Caco-2 (cell line): ENCODE data around the gene TMEM259. TPM values are rescaled to one million over a fixed set of nuclear protein-coding genes. Genes with fewer than 3 reads are reported as not detected.
A peak's percentile ranks its signal among the peaks of the same experiment; 100 is the strongest.

Source experiments
- BruUV-seq: library from RNA; stranded (reverse); fragments of 400-500 nt; replicated peaks from 2 replicates; lab custom pipeline; 2021; lab: Mats Ljungman, UMichigan
- CTCF ChIA-PET: fragments of 300-600 bp; sonication (Branson Sonifier 250); formaldehyde crosslinking; loops from one replicate; lab custom pipeline; 2022; ENCODE audit warnings: antibody characterized with exemption; lab: Charles Lee
- POLR2A ChIA-PET: fragments of 300-600 bp; sonication (Branson Sonifier 250); formaldehyde crosslinking; loops from one replicate; lab custom pipeline; 2022; ENCODE audit warnings: antibody characterized with exemption; lab: Charles Lee
- DNase-seq, 2 experiments: peaks; one replicate each; pipeline versions ENCODE4 v3.0.0 to v3.0.0-alpha.2; 2020 to 2022
- H3K27me3 ChIP-seq: replicated peaks from 2 replicates; pipeline ENCODE4 v1.6.0; 2011; ENCODE audit warnings: low read length; ENCODE audit not compliant: control insufficient read depth, insufficient read depth
- H3K36me3 ChIP-seq: 2 replicates; pipeline ENCODE4 v1.5.1; 2011; ENCODE audit warnings: low read length; ENCODE audit not compliant: control insufficient read depth, insufficient read depth
- H3K4me1 ChIP-seq: fragments of 250-450 bp; sonication (Bioruptor Pico); 2 replicates; pipeline ENCODE4 v1.5.1; 2020; ENCODE audit warnings: mild to moderate bottlenecking
- H3K4me3 ChIP-seq: 2 replicates; pipeline ENCODE4 v1.5.1; 2011; ENCODE audit warnings: low read depth, mild to moderate bottlenecking, control low read depth, low read length
- H3K9me3 ChIP-seq: fragments of 250-450 bp; sonication (Bioruptor Pico); 2 replicates; pipeline ENCODE4 v1.5.1; 2020; ENCODE audit warnings: mild to moderate bottlenecking, moderate library complexity
- H3K27ac Mint-ChIP-seq: one replicate; pipeline ENCODE4 v1.8.0; 2022; ENCODE audit warnings: mixed read lengths; ENCODE audit not compliant: unreplicated experiment
- H3K27me3 Mint-ChIP-seq: one replicate; pipeline ENCODE4 v1.8.0; 2022; ENCODE audit warnings: mixed read lengths; ENCODE audit not compliant: insufficient read depth, unreplicated experiment
- H3K36me3 Mint-ChIP-seq: one replicate; pipeline ENCODE4 v1.8.0; 2022; ENCODE audit warnings: mild to moderate bottlenecking, mixed read lengths; ENCODE audit not compliant: insufficient read depth, unreplicated experiment
- H3K4me1 Mint-ChIP-seq: one replicate; pipeline ENCODE4 v1.8.0; 2022; ENCODE audit warnings: low read depth, mixed read lengths; ENCODE audit not compliant: unreplicated experiment
- H3K4me3 Mint-ChIP-seq: one replicate; pipeline ENCODE4 v1.8.0; 2022; ENCODE audit warnings: mild to moderate bottlenecking, moderate library complexity, mixed read lengths; ENCODE audit not compliant: unreplicated experiment
- H3K9me3 Mint-ChIP-seq: one replicate; pipeline ENCODE4 v1.8.0; 2022; ENCODE audit warnings: mixed read lengths; ENCODE audit not compliant: unreplicated experiment
- intact Hi-C: fragments of 100-400 bp; cut with micrococcal nuclease; formaldehyde crosslinking; loops from one replicate; pipeline ENCODE4 v1.10.0; 2022; ENCODE audit not compliant: unreplicated experiment
- total RNA-seq: library from RNA; stranded (reverse); gene quantifications from 2 replicates; pipeline ENCODE4 v1.2.3, GENCODE V29; 2022
- TF ChIP-seq, protein P1 (sequence below), 2 experiments: fragments of 200-600 bp in 1 of 2; IDR thresholded peaks; 1 replicate in 1 of 2; 2 replicates in 1 of 2; pipeline versions ENCODE4 v1.5.1 to v1.8.0; 2011 to 2022; ENCODE audit warnings: antibody characterized with exemption in 1 of 2, control low read depth in 1 of 2, inconsistent platforms in 1 of 2, low read depth in 1 of 2, low read length in 1 of 2, mild to moderate bottlenecking in 1 of 2, moderate library complexity in 1 of 2; ENCODE audit not compliant: insufficient read depth in 1 of 2, severe bottlenecking in 1 of 2, unreplicated experiment in 1 of 2

The TMEM259 gene
- total RNA-seq, 1 experiment from 2014 or later = 148 TPM

DNA sequence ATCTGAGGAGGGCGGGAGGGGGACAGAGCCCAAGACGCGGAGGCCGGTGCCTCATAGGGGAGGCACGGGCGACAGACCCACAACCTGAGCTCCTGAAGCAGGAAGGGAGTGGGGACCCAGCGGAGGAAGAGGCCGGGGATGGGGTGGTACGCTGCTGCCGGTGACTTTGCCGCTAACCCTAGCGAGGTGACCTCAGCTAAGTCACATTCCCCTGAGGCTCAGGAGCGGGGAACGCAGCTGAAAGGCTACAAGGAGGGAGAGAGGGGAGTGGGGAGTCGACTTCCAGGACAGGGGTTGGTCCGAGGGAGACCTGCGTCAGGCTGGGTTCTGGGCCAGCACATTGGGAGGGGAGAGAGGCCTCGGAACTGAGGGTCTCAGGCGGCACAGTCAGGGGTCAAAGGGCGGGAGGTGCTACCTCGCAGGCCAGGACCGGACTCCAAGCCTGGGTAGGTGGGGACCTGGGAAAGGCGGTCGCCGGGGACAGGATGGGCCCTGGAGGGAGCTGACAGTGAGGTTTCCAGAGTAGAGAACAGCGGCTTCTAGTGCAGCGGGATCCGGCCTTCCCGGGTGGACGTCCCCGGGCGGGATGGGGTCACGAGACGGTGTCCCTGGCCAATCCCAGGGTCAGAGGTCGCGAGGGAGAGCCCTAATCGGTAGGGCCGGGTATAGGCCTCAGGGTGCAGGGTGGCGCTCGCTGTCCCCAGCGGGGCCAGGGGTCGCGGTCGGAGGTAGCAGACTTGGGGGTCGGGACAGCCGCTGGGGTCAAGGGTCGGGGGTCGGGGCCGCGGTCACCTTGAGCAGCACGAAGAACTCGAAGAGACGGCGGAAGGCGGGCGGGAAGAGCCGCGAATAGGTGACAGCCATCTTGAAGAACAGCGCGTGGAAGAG lies 699 bp downstream of the TMEM259 start:
- peaks cover 13% of the 10 kb centered on the region for H3K4me1 Mint-ChIP-seq
- H3K4me3 Mint-ChIP-seq = peak overlapping the region; percentile 95
- H3K27me3 Mint-ChIP-seq = no peaks in the 10 kb centered on the region
- no peak for DNase-seq
- CTCF ChIA-PET = interaction anchor here (0.8 kb wide), 1 partner anchor 19 kb away, joined by 3 read pairs; no protein-coding TSS in a partner anchor
- Histone ChIP-seq H3K4me1 (peaks cover 23% of the 10 kb centered on the region), H3K9me3 (no peaks in the 10 kb centered on the region), H3K4me3 (peak overlapping the region; percentile 62), H3K27me3 (no peaks in the 10 kb centered on the region), H3K36me3 (no peaks in the 10 kb centered on the region)
- TF ChIP-seq, protein P1, sequence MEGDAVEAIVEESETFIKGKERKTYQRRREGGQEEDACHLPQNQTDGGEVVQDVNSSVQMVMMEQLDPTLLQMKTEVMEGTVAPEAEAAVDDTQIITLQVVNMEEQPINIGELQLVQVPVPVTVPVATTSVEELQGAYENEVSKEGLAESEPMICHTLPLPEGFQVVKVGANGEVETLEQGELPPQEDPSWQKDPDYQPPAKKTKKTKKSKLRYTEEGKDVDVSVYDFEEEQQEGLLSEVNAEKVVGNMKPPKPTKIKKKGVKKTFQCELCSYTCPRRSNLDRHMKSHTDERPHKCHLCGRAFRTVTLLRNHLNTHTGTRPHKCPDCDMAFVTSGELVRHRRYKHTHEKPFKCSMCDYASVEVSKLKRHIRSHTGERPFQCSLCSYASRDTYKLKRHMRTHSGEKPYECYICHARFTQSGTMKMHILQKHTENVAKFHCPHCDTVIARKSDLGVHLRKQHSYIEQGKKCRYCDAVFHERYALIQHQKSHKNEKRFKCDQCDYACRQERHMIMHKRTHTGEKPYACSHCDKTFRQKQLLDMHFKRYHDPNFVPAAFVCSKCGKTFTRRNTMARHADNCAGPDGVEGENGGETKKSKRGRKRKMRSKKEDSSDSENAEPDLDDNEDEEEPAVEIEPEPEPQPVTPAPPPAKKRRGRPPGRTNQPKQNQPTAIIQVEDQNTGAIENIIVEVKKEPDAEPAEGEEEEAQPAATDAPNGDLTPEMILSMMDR (IDR thresholded peaks at IDR 0.05; ENCODE audit: insufficient read depth in 1 of 2, low read depth in 1 of 2, low read length in 1 of 2, severe bottlenecking in 1 of 2, unreplicated experiment in 1 of 2) = no peak
- peaks cover 29% of the 10 kb centered on the region for H3K36me3 Mint-ChIP-seq
- intact Hi-C loops = loop anchor here (2.0 to 10.0 kb wide), 2 partner anchors 21 to 85 kb away; partner anchors contain the start of genes ABCA7 and GPX4
- BruUV-seq = no TSS peak
- POLR2A ChIA-PET = interaction anchor here (1.0 kb wide), 1 partner anchor 45 kb away, joined by 4 read pairs; no protein-coding TSS in a partner anchor
- no peaks in the 10 kb centered on the region for H3K9me3 Mint-ChIP-seq
- H3K27ac Mint-ChIP-seq = peak overlapping the region; percentile 99

DNA sequence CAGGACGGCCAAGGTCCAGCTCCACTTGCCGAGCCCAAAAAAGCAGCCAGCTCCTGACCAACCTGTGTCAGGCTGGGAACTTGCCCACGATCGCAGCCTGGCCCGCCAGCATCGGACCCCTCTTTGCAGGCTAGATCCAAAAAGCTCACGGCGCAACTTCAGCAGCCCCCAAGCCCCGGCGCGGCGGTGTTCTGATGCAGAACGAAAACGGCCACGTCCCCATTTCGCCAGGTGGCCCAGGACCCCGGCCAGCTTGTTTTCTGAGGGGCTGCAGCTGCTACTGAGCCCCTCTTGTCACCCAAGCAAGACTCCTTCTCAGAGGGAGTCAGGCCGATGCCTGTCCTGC lies 1.3 kb downstream of the TMEM259 start:
- Mint-ChIP-seq H3K9me3 (no peaks in the 10 kb centered on the region), H3K27ac (peak overlapping the region; percentile 99), H3K4me3 (peak overlapping the region; percentile 95), H3K36me3 (peaks cover 29% of the 10 kb centered on the region), H3K27me3 (no peaks in the 10 kb centered on the region), H3K4me1 (peaks cover 8% of the 10 kb centered on the region)
- H3K4me1 ChIP-seq = peaks cover 23% of the 10 kb centered on the region
- no TSS peak for BruUV-seq
- CTCF ChIA-PET = no interaction called here
- H3K4me3 ChIP-seq = peak overlapping the region; percentile 62
- H3K36me3 ChIP-seq = no peaks in the 10 kb centered on the region
- TF ChIP-seq, protein P1 (IDR thresholded peaks at IDR 0.05; ENCODE audit: insufficient read depth in 1 of 2, low read depth in 1 of 2, low read length in 1 of 2, severe bottlenecking in 1 of 2, unreplicated experiment in 1 of 2) = no peak
- no peak for DNase-seq
- POLR2A ChIA-PET = interaction anchor here (1.0 kb wide), 1 partner anchor 45 kb away, joined by 4 read pairs; no protein-coding TSS in a partner anchor
- H3K9me3 ChIP-seq = no peaks in the 10 kb centered on the region
- intact Hi-C loops = no loop called here
- no peaks in the 10 kb centered on the region for H3K27me3 ChIP-seq

DNA sequence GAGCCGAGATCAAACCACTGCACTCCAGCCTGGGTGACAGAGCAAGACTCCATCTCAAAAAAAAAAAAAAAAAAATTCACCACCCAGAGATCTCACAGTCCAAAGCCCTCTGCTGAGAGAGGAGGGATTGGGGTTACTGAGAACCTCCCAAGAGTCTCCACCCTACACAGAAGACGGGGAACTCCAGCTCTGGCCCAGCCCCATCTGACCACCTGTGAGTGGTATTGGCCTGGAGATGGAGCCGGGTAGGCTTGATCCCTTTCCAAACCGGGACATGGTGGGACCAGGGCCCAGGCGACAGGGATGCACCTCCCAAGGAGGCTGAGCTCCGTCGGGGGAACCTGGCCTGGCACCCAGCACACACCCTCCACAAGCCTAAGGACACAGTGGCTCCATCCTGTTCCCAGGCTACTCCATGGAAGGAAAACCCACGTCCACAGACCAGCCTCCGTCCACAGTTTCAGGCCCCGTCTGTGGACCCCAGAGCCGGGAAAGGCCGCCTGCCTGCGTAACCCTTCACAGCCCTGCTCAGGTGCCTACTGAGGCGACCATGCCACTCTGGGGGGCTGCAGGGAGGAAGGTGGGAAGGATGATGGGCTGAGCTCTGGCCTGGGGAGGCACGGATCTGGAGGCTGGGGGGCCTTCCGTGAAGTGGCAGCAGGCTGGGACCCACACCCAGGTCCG lies 1.8 kb downstream of the TMEM259 start:
- Histone ChIP-seq H3K9me3 (no peaks in the 10 kb centered on the region), H3K4me1 (peaks cover 23% of the 10 kb centered on the region), H3K27me3 (no peaks in the 10 kb centered on the region), H3K4me3 (peak overlapping the region; percentile 62), H3K36me3 (no peaks in the 10 kb centered on the region)
- POLR2A ChIA-PET = interaction anchor here (1.0 kb wide), 1 partner anchor 46 kb away, joined by 4 read pairs; no protein-coding TSS in a partner anchor
- peaks cover 31% of the 10 kb centered on the region for H3K36me3 Mint-ChIP-seq
- TF ChIP-seq, protein P1 (IDR thresholded peaks at IDR 0.05; ENCODE audit: insufficient read depth in 1 of 2, low read depth in 1 of 2, low read length in 1 of 2, severe bottlenecking in 1 of 2, unreplicated experiment in 1 of 2) = no peak
- CTCF ChIA-PET = interaction anchor here (0.7 kb wide), 1 partner anchor 21 kb away, joined by 3 read pairs; the partner anchor contains the start of gene ABCA7
- H3K4me1 Mint-ChIP-seq = peaks cover 8% of the 10 kb centered on the region
- no peak for DNase-seq
- H3K9me3 Mint-ChIP-seq = no peaks in the 10 kb centered on the region
- peak overlapping the region; percentile 99 for H3K27ac Mint-ChIP-seq
- H3K4me3 Mint-ChIP-seq = peak overlapping the region; percentile 95
- no peaks in the 10 kb centered on the region for H3K27me3 Mint-ChIP-seq
- intact Hi-C loops = no loop called here
- no TSS peak for BruUV-seq
